HG02943 (cell line): ENCODE measurements around the gene CERK.

Experiments
- ATAC-seq: cut with Tn5 transposase; IDR thresholded peaks from one replicate; pipeline ENCODE4 v1.9.1; 2021; ENCODE audit warnings: mild to moderate bottlenecking, low read depth, moderate library complexity; ENCODE audit not compliant: unreplicated experiment

CERK gene

GRCh38 chr22:46706060-46706459 is 32.0 kb downstream of the CERK start:
- ATAC-seq, result no peak

GRCh38 chr22:46703996-46704370 is 34.1 kb downstream of the CERK start:
- no peak for ATAC-seq

GRCh38 chr22:46703171-46703995 is 34.7 kb downstream of the CERK start:
- no peak for ATAC-seq

GRCh38 chr22:46701262-46701661 is 36.8 kb downstream of the CERK start:
- no peak for ATAC-seq

- ATAC-seq, result no peak
Observed at GRCh38 chr22:46699091-46699490, 39.0 kb downstream of the CERK start.

- ATAC-seq, result no peak
Observed at GRCh38 chr22:46697811-46698515, 40.1 kb downstream of the CERK start.

GRCh38 chr22:46696614-46697013 is 41.4 kb downstream of the CERK start:
- ATAC-seq, result no peak

- no peak for ATAC-seq
Observed at GRCh38 chr22:46696229-46696518, 41.9 kb downstream of the CERK start.

GRCh38 chr22:46695346-46696228 is 42.5 kb downstream of the CERK start:
- ATAC-seq, result no peak

- no peak for ATAC-seq
Observed at GRCh38 chr22:46694416-46695170, 43.5 kb downstream of the CERK start.

GRCh38 chr22:46693634-46694415 is 44.2 kb downstream of the CERK start:
- no peak for ATAC-seq

GRCh38 chr22:46691571-46691970 is 46.5 kb downstream of the CERK start:
- ATAC-seq, result no peak

- no peak for ATAC-seq
Observed at GRCh38 chr22:46690146-46690545, 47.9 kb downstream of the CERK start.

- ATAC-seq, result no peak
Observed at GRCh38 chr22:46688949-46689348, 49.1 kb downstream of the CERK start.

- no peak for ATAC-seq
Observed at GRCh38 chr22:46687460-46687859, 50.6 kb downstream of the CERK start.

GRCh38 chr22:46687048-46687444 is 51.0 kb downstream of the CERK start:
- ATAC-seq, result no peak

GRCh38 chr22:46686221-46687047 is 51.6 kb downstream of the CERK start:
- no peak for ATAC-seq

GRCh38 chr22:46684706-46685105 is 53.3 kb downstream of the CERK start:
- ATAC-seq, result no peak
